NCI-H2081 treated with DMSO at 0.1 percent for 48 hours (cell line): ENCODE data around the gene RFX2.

ENCODE experiments used
- DNase-seq: peaks from one replicate; lab custom pipeline; 2025; lab: John Stamatoyannopoulos, UW

RFX2 gene

DNA sequence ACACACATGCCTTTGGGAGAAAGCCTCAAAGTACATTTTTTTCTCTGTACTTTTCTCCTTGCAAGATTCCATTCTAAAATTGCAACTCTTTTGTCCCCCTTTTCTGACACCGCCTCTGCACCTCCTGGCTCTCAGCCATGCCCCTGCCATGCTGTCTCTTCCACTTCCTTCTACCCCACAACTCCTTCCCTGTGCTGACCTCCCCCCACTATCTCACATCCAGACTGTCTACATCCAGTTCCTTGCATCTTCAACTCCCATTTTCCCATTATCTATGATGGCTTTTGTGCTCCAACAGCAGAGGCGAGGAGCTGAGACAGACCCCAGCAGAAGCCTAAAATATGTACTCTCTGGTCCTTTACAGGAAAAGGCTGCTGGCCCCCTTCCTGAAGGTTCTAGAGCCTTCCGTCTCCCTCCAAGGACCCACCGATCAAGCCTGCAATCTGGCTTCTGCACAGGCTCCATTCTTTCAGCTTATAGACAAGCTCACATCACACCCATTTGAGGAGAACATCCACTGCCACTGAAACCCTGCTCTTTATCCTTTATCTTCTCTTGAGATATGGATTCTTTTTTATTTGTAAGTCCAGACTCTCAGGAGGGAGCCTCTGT, 50.2 kb downstream of the RFX2 start:
- no peak for DNase-seq

GRCh38 chr19:6059396-6059947, 50.8 kb downstream of the RFX2 start:
- no peak for DNase-seq

DNA sequence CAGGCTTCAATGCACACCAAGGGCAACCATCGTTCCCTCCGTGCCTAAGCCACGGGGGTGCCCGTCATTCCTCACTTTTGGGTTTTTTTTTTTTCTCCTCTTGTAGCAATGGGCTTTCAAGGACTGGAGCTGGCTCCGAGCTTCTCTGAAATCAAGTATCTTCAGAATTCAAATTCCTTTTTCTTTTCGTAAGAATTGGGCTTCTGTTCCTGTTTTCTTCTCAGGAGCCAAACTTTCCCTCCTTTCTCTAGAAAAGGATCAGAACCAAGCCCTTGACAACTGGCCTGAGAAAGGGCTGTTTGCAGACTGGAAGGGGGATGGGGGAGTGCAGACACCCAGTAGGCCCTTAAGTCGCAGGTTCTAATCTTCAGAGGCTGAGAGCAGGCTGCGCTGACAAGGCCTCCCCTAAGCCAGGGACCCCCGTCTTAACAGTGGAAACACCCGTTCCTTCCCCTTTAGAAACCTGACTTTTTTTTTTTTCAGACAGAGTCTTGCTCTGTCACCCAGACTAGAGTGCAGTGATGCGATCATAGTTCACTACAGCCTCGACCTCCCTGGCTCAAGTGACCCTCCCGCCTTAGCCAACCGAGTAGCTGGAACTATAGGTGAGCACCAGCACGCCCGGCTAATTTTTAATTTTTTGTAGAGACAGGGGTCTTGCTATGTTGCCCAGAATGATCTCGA, 51.6 kb downstream of the RFX2 start:
- no peak for DNase-seq

DNA sequence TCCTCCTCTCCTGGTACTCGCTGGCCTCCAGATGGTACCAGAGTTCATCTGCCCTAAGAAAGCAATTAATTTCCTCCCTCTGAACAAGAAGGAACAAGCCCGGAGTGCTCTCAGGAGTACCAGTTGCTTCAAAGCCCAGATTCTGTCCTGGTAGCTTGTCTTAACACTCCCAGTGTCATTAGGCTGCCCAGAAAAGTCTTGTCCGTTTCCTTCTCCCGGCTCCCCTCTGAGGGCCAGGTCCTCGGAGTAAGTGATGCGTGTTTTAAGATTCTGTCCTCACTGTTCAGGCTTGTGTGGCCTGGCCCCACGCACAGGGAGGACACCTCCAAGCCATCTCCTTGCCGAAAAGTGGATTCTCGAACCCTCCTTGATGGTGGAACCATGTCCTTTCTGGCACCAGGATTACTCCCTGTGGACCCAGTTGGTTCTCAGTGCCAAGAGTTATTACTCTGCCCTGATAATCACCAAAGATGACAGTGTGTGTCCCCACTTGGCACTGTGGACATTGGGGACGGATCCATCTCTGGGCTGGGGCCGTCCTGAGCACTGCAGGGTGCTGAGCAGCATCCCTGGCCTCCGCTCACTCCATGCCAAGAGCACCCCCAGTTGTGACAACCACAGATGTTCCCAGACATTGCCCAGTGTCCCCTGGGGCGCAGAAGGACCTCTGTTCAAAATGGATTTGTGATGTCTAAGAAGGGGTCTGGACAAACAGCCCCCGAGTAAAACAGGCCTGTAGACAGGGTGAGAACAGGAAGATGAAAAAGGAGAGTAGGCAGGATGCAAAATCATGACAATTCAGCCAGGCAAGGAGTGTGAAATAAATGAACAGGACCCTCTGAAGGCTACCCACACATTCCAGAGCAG, 52.4 kb downstream of the RFX2 start:
- DNase-seq: no peak

- DNase-seq: peak; percentile 33
Measured at GRCh38 chr19:6056801-6057650, 53.3 kb downstream of the RFX2 start.

DNA sequence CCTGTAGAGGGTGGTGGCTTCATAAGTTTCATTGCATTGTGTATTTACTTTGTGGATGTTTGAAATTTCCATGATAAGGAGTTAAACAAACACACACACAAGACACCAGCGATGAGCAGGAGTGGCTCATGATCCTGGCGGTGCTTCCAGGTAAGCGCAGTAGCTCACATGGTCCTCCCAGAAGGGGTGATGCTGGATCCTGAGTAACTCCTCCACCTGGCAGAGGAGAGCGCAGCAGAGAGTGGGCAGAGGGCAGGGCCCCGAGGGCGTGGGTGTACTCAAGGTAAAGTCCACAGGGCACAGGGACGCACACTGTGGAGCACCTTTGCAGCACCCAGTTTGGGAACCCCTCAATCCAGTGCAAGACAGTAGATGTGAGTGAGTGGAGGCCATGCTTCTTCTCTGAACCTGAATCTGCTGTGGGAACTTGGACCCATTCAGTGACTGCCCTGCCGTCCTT, 54.0 kb downstream of the RFX2 start:
- no peak for DNase-seq

DNA sequence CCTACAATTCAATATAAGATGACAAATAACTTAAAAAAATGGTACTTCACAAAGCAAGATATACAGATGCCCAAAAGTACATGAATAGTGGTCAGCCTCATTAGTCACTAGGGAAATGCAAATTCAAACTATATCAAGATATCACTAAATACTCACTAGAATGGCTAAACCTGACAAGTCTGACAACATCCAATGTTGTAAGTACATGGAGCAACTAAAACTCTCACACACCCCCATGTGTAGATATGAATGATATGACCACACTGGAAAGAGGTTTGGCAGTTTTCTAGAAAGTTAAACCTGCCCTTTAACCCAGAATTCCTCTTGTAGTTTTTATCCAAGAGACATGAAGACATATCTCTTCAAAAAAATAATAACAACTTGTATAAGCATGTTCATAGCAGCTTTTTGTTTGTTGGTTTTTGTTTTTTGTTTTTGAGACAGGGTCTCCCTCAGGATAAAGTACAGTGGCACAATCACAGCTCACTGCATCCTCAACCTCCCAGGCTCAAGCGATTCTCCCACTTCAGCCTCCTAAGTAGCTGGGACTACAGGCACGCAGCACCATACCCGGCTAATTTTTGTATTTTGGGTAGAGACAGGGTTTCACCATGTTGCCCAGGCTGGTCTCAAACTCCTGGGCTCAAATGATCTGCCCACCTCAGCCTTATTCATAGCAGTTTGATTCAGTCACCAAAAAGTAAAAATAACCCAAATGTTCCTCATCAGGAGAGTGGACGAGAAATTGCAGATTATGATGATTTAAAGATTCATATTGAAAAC, 55.1 kb downstream of the RFX2 start:
- no peak for DNase-seq

DNA sequence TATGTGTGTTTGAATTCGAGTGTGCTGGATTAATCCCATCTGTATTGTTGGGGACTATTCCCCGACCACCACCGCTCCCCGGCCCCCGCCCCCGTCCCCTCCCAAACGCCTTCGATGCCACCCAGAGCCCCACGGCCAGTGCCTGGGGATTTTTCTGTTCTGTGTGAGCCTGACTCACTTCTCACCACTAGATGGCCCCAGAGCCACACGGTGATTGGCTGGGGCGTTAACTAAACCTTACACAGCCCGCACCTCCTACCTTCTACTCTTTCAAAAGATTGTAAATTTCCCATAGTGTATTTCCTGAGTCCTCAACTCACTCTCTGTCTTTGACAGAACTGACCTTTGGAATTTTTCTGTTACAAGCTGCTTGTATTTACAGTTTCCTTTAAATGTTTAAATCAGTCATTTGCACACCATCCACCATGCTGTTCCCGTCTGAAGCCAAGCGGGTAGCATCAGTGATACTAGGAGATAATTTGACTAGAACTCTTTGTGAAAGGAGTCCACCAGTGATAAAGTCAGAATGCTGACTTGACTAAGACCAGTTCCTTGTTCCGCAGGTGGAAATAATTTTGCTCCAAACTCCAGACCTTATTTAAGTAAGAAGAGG, 61.4 kb downstream of the RFX2 start:
- DNase-seq: no peak

DNA sequence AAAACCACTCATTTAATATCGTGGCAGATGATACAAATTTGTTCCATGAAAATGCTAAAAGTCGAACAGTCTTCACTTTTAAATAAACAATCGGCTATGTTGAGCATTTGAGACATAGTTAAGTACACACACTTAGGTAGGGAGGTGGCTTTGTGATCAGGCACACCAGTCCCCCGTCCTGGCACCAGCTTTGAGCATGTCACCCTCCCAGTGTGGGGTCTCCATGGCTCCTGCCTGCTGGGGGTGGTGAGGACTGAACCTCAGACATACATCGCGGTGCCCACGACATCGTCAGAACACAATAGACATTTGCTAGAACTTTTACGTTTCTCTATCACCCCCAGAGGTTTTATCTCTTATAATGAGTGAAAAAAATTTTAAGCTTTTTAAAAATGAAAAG, 62.0 kb downstream of the RFX2 start:
- DNase-seq: no peak

- DNase-seq: no peak
Measured at GRCh38 chr19:6047741-6048251, 62.5 kb downstream of the RFX2 start.

GRCh38 chr19:6047256-6047655, 63.0 kb downstream of the RFX2 start:
- no peak for DNase-seq

DNA sequence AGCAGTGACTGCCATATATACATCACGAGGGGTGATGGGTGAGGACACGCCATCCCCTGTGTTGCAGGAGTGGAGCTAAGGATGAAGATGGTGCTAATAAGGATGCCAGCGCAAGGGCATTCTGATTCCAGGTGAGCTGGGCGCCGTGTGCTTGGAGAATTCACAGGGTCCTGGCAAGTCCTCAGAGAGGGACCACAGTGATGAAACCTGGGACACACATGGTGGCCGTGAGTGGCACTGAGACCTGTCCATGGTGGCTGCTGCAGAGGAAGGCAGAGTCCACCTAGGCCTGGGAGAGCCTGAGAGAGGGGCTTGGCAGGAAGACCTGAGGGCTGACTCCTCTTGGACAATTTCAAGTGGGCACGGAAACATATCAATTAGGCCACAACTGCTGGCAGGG, 65.2 kb downstream of the RFX2 start:
- DNase-seq: no peak

DNA sequence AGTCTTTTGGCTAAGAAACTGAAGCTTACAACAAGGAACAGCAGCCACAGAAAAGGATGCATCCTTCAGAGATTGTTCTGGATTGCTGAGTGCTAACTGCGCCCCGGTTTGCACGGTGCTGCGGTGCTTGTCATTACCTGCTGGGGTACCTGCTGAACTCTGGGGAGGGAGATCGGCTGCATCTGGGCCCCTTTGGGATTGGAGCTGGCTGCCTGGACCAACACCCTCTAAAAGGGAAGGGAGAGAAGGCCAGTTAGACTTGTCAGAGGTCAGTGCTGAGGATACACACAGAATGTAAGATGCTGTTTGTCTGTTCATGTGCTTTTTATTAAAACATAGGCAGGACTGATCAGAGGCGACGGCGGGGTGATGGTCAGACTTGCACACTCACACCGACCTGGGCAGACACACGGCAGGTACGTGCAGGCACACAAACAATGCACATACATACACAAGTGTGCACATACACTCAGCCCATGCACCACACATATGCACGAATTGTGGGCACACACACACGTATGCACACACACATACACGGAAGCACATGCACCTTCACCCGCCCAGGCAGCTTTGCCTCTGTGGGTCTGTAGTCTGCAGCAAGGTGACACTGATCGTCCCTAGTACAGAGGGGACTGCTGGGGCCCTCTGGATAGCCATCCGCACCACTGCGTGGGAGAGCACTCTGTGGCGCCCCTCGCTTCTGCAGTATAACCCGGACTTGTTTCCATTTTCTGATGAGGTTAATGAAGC, 66.1 kb downstream of the RFX2 start:
- no peak for DNase-seq

- no peak for DNase-seq
Measured at GRCh38 chr19:6042776-6043726, 67.2 kb downstream of the RFX2 start.

GRCh38 chr19:6041991-6042481, 68.3 kb downstream of the RFX2 start:
- no peak for DNase-seq

- no peak for DNase-seq
Measured at GRCh38 chr19:6041071-6041470, 69.2 kb downstream of the RFX2 start.

- no peak for DNase-seq
Measured at GRCh38 chr19:6039566-6040225, 70.6 kb downstream of the RFX2 start.
